ENCODE measurements around the gene PIAS1.
A peak's percentile ranks its signal among the peaks of the same experiment; 100 is the strongest.

Gene PIAS1

DNA sequence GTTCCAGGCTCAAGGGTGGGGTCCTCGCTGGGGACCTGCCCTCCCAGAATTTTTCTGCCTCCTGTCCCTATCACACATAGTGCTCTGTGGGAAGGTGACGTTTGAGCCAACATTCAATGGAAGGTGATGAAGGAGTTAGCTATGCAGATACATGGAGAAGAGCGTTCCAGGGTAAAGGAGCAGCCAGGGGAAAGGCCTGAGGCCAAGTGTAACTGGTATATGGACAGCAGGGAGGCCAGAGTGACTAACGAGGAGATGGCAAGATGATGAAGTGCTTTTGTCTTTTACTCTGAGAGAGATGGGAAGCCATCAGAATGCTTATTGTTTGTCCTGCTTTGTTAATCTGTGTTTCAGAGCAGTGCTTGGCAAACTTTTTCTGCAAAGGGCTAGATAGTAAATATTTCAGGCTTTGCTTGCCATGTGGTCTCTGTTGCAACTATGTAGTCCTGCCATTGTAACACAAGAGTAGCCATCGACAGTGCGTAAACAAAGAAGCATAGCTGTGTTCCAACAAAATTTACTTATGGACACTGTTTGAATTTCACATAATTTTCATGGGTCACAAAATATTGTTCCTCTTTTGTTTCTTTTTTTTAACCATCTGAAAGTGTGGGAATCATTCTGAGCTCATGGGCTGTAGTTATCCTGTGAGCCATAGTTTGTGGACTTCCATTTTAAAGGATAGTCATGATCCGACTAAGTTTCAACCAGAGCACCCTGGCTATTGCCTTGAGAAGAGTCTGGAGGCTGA is 25.8 kb upstream of the PIAS1 start:
- no peak for TF ChIP-seq SPI1 (IDR thresholded peaks at IDR 0.05; ENCODE audit: borderline replicate concordance, low read depth)
- TF ChIP-seq GABPA (IDR thresholded peaks at IDR 0.05; ENCODE audit: low read depth), result no peak
- TF ChIP-seq POLR2AphosphoS5 (IDR thresholded peaks at IDR 0.05; ENCODE audit: low read depth), result no peak
- TF ChIP-seq, protein P1, sequence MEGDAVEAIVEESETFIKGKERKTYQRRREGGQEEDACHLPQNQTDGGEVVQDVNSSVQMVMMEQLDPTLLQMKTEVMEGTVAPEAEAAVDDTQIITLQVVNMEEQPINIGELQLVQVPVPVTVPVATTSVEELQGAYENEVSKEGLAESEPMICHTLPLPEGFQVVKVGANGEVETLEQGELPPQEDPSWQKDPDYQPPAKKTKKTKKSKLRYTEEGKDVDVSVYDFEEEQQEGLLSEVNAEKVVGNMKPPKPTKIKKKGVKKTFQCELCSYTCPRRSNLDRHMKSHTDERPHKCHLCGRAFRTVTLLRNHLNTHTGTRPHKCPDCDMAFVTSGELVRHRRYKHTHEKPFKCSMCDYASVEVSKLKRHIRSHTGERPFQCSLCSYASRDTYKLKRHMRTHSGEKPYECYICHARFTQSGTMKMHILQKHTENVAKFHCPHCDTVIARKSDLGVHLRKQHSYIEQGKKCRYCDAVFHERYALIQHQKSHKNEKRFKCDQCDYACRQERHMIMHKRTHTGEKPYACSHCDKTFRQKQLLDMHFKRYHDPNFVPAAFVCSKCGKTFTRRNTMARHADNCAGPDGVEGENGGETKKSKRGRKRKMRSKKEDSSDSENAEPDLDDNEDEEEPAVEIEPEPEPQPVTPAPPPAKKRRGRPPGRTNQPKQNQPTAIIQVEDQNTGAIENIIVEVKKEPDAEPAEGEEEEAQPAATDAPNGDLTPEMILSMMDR (IDR thresholded peaks at IDR 0.05; ENCODE audit: insufficient read depth, low read length), result no peak
- TF ChIP-seq, protein P2, sequence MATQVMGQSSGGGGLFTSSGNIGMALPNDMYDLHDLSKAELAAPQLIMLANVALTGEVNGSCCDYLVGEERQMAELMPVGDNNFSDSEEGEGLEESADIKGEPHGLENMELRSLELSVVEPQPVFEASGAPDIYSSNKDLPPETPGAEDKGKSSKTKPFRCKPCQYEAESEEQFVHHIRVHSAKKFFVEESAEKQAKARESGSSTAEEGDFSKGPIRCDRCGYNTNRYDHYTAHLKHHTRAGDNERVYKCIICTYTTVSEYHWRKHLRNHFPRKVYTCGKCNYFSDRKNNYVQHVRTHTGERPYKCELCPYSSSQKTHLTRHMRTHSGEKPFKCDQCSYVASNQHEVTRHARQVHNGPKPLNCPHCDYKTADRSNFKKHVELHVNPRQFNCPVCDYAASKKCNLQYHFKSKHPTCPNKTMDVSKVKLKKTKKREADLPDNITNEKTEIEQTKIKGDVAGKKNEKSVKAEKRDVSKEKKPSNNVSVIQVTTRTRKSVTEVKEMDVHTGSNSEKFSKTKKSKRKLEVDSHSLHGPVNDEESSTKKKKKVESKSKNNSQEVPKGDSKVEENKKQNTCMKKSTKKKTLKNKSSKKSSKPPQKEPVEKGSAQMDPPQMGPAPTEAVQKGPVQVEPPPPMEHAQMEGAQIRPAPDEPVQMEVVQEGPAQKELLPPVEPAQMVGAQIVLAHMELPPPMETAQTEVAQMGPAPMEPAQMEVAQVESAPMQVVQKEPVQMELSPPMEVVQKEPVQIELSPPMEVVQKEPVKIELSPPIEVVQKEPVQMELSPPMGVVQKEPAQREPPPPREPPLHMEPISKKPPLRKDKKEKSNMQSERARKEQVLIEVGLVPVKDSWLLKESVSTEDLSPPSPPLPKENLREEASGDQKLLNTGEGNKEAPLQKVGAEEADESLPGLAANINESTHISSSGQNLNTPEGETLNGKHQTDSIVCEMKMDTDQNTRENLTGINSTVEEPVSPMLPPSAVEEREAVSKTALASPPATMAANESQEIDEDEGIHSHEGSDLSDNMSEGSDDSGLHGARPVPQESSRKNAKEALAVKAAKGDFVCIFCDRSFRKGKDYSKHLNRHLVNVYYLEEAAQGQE (IDR thresholded peaks at IDR 0.05; ENCODE audit: insufficient replicate concordance, low read depth), result no peak

DNA sequence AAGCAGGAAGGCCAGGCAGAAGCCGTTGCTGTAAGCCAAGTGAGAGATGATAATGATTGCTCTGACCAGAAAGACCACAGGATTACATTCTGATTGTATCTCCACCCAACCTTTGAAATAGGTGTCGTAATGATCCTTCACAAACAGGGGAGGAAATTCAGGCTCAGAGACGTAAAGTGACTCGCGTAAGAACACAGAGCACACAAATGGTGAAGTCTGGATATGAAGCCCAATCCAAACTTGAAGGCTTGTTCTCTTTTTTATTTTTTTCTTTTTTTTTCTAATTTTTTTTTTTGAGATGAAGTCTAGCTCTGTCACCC is 25.3 kb upstream of the PIAS1 start:
- H3K27me3 ChIP-seq (ENCODE audit: insufficient read depth, poor library complexity, severe bottlenecking), result no peaks in the 10 kb centered on the region
- DNase-seq (ENCODE audit: low read depth in 1 of 2, low spot score in 1 of 2), result peak in 1 of 2 experiments; percentile 38
- no peak overlapping the region for H3K27ac ChIP-seq (replicated peaks)
- TF ChIP-seq SPI1 (IDR thresholded peaks at IDR 0.05; ENCODE audit: borderline replicate concordance, low read depth) (no peak), GABPA (IDR thresholded peaks at IDR 0.05; ENCODE audit: low read depth) (no peak), POLR2AphosphoS5 (IDR thresholded peaks at IDR 0.05; ENCODE audit: low read depth) (no peak)
- TF ChIP-seq, protein P1 (IDR thresholded peaks at IDR 0.05; ENCODE audit: insufficient read depth, low read length), result no peak
- TF ChIP-seq, protein P2 (IDR thresholded peaks at IDR 0.05; ENCODE audit: insufficient replicate concordance, low read depth), result no peak
- no peak overlapping the region for H3K4me3 ChIP-seq (replicated peaks; ENCODE audit: insufficient read depth, low read length)

More for the DNA sequence above, 25.8 kb upstream of the PIAS1 start:
- Histone ChIP-seq H3K27me3 (ENCODE audit: insufficient read depth, poor library complexity, severe bottlenecking) (no peaks in the 10 kb centered on the region), H3K4me3 (replicated peaks; ENCODE audit: insufficient read depth, low read length) (no peak overlapping the region), H3K27ac (replicated peaks) (no peak overlapping the region)
- DNase-seq (ENCODE audit: low read depth in 1 of 2, low spot score in 1 of 2), result no peak

DNA sequence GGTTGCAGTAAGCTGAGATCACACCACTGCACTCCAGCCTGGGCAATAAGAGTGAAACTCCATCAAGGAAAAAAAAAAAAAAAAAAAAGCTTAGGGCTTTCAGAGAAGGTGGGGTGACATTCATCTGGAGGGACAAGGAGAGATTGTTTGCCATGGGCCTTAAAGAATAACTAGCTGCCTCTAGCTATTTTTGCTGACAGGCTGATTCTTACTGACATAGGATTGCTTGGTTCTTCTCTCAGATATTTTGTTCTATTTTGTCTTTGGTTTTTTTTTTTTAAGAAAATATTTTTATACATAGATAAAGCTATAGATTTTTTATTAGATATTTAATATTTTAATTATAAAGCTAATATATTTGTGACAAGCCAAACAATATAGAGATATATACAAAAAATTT is 24.2 kb upstream of the PIAS1 start:
- Histone ChIP-seq H3K4me3 (replicated peaks; ENCODE audit: insufficient read depth, low read length) (no peak overlapping the region), H3K27ac (replicated peaks) (no peak overlapping the region), H3K27me3 (ENCODE audit: insufficient read depth, poor library complexity, severe bottlenecking) (no peaks in the 10 kb centered on the region)
- TF ChIP-seq, protein P2 (IDR thresholded peaks at IDR 0.05; ENCODE audit: insufficient replicate concordance, low read depth), result no peak
- TF ChIP-seq, protein P1 (IDR thresholded peaks at IDR 0.05; ENCODE audit: insufficient read depth, low read length), result no peak
- TF ChIP-seq SPI1 (IDR thresholded peaks at IDR 0.05; ENCODE audit: borderline replicate concordance, low read depth), result no peak
- no peak for DNase-seq (ENCODE audit: low read depth in 1 of 2, low spot score in 1 of 2)
